ENCODE data around the gene ARHGAP12.
"Not testable (repeated sequence)": the region's sequence is repeated elsewhere in the genome, so short reads cannot be mapped to it uniquely, and the experiment has no call there.

Gene ARHGAP12

GRCh38 chr10:31896968-31897384 lies 31.7 kb downstream of the ARHGAP12 start:
- DNase-seq (ENCODE audit: insufficient read length, low spot score) = no peak
- FAIRE-seq = no peak
- TF ChIP-seq CTCF (IDR thresholded peaks at IDR 0.05; ENCODE audit: insufficient read depth, missing control alignments) = no peak

GRCh38 chr10:31895722-31896121 lies 32.9 kb downstream of the ARHGAP12 start:
- not testable (repeated sequence) for FAIRE-seq; DNase-seq (ENCODE audit: insufficient read length, low spot score)

GRCh38 chr10:31888442-31888841 lies 40.2 kb downstream of the ARHGAP12 start:
- no peak for TF ChIP-seq CTCF (IDR thresholded peaks at IDR 0.05; ENCODE audit: insufficient read depth, missing control alignments)
- DNase-seq (ENCODE audit: insufficient read length, low spot score) (no peak), FAIRE-seq (no peak)

GRCh38 chr10:31887850-31888249 lies 40.8 kb downstream of the ARHGAP12 start:
- no peak for TF ChIP-seq CTCF (IDR thresholded peaks at IDR 0.05; ENCODE audit: insufficient read depth, missing control alignments)

GRCh38 chr10:31886885-31887284 lies 41.7 kb downstream of the ARHGAP12 start:
- DNase-seq (ENCODE audit: insufficient read length, low spot score) = no peak
- FAIRE-seq = no peak

More at GRCh38 chr10:31887850-31888249, 40.8 kb downstream of the ARHGAP12 start:
- FAIRE-seq (no peak), DNase-seq (ENCODE audit: insufficient read length, low spot score) (no peak)

GRCh38 chr10:31885971-31886370 lies 42.7 kb downstream of the ARHGAP12 start:
- FAIRE-seq (no peak), DNase-seq (ENCODE audit: insufficient read length, low spot score) (no peak)
- no peak for TF ChIP-seq CTCF (IDR thresholded peaks at IDR 0.05; ENCODE audit: insufficient read depth, missing control alignments)

More at GRCh38 chr10:31886885-31887284, 41.7 kb downstream of the ARHGAP12 start:
- no peak for TF ChIP-seq CTCF (IDR thresholded peaks at IDR 0.05; ENCODE audit: insufficient read depth, missing control alignments)

GRCh38 chr10:31884386-31884785 lies 44.2 kb downstream of the ARHGAP12 start:
- no peak for FAIRE-seq

More at GRCh38 chr10:31884386-31884785, 44.2 kb downstream of the ARHGAP12 start:
- TF ChIP-seq CTCF (IDR thresholded peaks at IDR 0.05; ENCODE audit: insufficient read depth, missing control alignments) = no peak
- DNase-seq (ENCODE audit: insufficient read length, low spot score) = no peak

Data from D721Med (cell line).